KBM-7 (cell line): ENCODE results near the gene AP1S1.
"Not testable (repeated sequence)": the region's sequence is repeated elsewhere in the genome, so short reads cannot be mapped to it uniquely, and the experiment has no call there.

Experiments used
- DNase-seq: peaks from one replicate; pipeline ENCODE4 v3.0.0-alpha.2; 2015
- in situ Hi-C: fragments of 300-500 bp; cut with MboI; formaldehyde crosslinking; loops from 2 replicates; pipeline ENCODE4 v1.14.3; 2020; ENCODE audit warnings: low sequenced_read_pairs, low pct_unique_long_range_greater_than_20kb, mixed read lengths

Gene AP1S1

DNA sequence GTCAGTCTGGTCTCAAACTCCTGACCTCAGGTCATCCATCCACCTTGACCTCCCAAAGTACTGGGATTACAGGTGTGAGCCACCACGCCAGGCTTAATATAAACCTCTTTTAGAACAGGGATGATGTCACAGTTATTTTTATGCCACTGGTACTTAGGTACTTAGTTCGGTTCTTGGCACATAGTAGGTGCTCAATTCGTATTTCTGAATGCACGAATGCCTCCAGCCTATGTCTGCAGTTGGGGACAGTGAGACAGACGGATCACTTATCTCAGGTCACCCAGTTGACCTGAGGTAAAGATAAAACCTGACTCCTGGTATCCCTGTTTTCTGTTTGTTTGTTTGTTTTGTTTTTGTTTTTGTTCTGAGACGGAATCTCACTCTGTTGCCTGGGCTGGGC is 31.9 kb downstream of the AP1S1 start:
- no peak for DNase-seq
- in situ Hi-C loops = no loop called here

DNA sequence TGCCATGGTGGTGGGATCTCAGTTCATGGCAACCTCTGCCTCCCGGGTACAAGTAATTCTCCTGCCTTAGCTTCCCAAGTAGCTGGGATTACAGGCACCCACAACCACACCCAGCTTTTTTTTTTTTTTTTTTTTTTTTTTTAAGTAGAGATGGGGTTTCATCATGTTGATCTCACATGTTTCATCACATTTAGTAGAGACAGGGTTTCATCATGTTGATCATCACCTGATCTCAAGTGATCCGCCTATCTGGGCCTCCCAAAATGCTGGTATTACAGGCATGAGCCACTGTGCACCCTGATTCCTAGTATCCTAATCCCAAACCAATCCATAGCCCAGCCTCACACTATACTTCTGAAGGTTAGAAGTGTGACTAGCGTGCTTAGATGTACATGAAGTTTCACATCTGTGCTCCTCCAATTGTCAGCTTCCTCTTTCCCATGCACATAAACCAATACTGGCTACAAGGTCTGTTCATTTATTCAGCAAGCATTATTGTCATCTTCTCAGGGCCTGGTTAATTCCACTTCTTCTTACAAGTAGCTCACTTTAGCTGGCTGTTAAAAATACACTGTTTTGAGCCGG is 32.7 kb downstream of the AP1S1 start:
- DNase-seq = peak; percentile 48

DNA sequence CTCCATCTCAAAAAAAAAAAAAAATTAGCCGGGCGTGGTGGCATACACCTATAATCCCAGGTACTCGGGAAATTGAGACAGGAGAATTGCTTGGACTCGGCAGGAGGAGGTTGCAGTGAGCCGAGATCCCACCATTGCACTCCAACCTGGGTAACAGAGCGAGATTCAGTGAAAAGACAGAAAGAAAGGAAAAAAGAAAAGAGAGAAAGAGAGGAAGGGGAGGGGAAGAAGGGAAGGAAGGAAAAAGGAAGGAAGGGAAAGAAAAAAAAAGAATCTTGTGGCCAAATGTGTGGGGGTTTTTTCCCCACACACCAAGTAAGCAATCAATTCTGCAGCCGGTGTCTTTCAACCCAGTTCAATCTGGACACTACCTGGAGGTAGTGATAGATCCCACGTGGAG is 34.8 kb downstream of the AP1S1 start:
- in situ Hi-C loops = no loop called here
- DNase-seq = no peak

More for the DNA sequence above, 32.7 kb downstream of the AP1S1 start:
- in situ Hi-C loops = no loop called here

- in situ Hi-C loops = no loop called here
- DNase-seq = no peak
These were observed 41.6 kb downstream of the AP1S1 start for GRCh38 chr7:101195884-101196283.

- in situ Hi-C loops = no loop called here
- DNase-seq = no peak
These were observed 43.7 kb downstream of the AP1S1 start for GRCh38 chr7:101197991-101198390.

GRCh38 chr7:101198476-101198875 is 44.2 kb downstream of the AP1S1 start:
- DNase-seq = no peak
- in situ Hi-C loops = no loop called here

GRCh38 chr7:101199522-101199921 is 45.2 kb downstream of the AP1S1 start:
- DNase-seq, in situ Hi-C loops: not testable (repeated sequence)

DNA sequence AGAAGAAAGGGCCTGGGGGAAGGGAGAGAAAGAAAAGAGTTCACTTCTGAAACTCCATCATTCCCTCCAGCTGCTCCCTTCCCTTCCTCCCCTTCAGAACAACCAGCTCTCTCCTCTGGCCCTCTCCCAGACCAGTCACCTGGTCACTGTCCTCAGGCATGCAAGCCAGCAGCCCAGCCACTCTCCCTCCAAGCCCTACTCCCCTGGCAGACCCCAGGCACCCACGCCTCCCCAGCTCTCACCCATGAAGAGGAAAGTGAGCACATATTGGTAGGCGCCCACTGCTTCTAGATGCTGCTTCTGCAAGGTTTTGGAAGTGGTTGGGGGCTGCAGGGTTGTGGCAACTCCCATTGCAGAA is 46.2 kb downstream of the AP1S1 start:
- in situ Hi-C loops = no loop called here
- DNase-seq = no peak

DNA sequence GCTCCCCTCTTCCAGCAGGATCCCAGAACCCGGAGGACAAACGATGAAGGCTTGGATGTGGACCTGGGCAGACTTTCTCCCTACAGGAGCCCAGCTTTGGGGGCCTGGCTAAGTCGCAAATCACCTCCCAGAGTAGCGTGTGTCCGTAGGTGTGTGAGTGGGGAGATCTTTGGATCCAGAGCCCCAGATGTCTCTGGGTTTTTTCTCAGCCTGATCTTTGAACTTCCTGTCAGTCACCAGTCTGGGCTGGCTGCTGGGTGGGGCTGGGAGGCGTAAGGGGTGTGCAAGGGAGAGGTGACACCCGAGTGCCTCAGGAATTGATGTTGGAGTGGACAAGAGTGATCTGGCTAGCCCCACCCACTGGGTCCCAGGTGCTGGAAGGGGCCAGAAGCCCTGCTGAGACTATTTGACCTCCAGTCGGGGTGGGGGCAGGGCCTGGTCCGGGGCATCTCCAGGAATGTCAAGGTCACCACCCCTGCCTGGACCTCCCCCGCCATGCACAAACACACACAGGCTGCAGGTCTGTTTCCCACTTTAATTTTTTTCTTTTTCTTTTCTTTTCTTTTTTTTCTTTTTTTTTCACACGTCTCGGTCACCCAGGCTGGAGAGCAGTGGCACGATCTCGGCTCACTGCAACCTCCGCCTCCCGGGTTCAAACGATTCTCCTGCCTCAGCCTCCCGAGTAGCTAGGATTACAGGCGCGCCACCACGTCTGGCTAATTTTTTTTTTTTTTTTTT is 46.8 kb downstream of the AP1S1 start, which contains the start of gene MOGAT3:
MOGAT3 (minus strand) TSS at position 175 of the 738 bp plus-strand sequence. CDS start 182 bp downstream, outside the sequence.
- no peak for DNase-seq
- in situ Hi-C loops = no loop called here

- no peak for DNase-seq
These were observed 47.7 kb downstream of the AP1S1 start for GRCh38 chr7:101201695-101202602.

GRCh38 chr7:101202603-101202918 is 48.3 kb downstream of the AP1S1 start:
- in situ Hi-C loops = no loop called here
- no peak for DNase-seq

More at GRCh38 chr7:101201695-101202602, 47.7 kb downstream of the AP1S1 start:
- in situ Hi-C loops = no loop called here

GRCh38 chr7:101203740-101204738 is 49.8 kb downstream of the AP1S1 start:
- in situ Hi-C loops = not testable (repeated sequence)
- DNase-seq = peak; percentile 27

DNA sequence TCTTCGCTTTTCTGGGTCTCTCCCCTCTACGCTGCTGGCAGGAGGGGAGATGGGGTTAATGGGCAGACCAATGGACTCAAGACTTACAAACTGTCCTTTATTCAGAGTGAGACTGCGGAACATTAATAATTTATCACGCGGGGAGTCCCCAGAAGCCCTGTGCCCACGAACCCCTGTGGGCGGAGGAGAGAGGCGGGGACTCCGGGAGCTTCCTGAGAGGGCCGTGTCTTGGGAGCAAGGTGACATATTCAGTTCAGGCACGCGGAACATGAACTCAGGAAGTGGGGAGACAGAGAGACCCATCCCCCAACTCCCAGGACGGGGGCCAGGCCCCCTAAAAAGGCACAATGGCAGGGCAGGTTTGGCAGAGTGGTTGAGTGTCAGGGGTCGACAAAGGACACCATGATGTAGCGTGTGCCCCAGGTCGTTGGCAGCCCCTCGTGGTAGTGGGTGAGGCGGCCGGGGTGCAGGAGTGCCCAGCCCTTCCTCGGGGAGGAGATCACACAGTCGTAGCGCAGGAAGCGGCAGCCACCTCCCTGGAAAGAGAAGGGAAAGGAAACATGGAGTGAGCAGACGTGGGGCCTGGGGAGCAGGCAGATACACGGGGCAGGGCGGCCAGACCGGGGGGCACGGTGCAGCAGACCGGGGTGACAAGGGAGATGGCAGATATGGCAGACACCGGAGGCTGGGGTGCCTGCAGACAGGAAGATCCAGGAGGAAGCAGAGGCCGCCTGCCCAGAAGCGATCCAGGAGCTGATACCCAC is 51.8 kb downstream of the AP1S1 start:
- DNase-seq = no peak
- in situ Hi-C loops = no loop called here

GRCh38 chr7:101206665-101207042 is 52.4 kb downstream of the AP1S1 start:
- in situ Hi-C loops = no loop called here
- DNase-seq = no peak

DNA sequence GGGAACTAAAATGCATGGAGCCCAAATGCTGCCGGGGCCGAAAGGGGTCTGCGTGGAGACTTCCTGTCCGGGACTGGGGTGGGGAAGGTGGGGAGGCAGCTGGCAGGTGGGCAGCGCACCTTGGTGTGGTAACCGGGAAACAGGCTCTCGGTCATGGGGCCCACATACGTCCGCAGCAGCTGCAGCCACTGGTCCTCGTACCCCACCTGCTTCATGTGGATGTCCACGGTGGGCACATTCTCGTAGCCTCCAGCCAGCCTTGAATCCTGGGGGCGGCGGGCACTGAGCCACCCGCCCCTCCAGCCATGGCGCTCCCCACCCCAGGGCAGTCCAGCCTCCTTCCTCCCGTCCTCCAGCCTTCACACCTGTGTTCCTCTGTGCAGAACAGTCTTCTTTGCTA is 53.2 kb downstream of the AP1S1 start:
- in situ Hi-C loops = no loop called here
- no peak for DNase-seq

GRCh38 chr7:101208794-101209193 is 54.5 kb downstream of the AP1S1 start:
- in situ Hi-C loops = no loop called here
- no peak for DNase-seq

GRCh38 chr7:101210143-101210542 is 55.9 kb downstream of the AP1S1 start:
- in situ Hi-C loops = no loop called here
- no peak for DNase-seq
